ENCODE measurements around the gene TNFRSF1A. TPM values are rescaled to one million over a fixed set of nuclear protein-coding genes. Genes with fewer than 3 reads are reported as not detected.

Gene TNFRSF1A
- polyA plus RNA-seq, 2 of the 4 experiments (the other 2 are of a cell fraction) = 416 to 460 TPM

DNA sequence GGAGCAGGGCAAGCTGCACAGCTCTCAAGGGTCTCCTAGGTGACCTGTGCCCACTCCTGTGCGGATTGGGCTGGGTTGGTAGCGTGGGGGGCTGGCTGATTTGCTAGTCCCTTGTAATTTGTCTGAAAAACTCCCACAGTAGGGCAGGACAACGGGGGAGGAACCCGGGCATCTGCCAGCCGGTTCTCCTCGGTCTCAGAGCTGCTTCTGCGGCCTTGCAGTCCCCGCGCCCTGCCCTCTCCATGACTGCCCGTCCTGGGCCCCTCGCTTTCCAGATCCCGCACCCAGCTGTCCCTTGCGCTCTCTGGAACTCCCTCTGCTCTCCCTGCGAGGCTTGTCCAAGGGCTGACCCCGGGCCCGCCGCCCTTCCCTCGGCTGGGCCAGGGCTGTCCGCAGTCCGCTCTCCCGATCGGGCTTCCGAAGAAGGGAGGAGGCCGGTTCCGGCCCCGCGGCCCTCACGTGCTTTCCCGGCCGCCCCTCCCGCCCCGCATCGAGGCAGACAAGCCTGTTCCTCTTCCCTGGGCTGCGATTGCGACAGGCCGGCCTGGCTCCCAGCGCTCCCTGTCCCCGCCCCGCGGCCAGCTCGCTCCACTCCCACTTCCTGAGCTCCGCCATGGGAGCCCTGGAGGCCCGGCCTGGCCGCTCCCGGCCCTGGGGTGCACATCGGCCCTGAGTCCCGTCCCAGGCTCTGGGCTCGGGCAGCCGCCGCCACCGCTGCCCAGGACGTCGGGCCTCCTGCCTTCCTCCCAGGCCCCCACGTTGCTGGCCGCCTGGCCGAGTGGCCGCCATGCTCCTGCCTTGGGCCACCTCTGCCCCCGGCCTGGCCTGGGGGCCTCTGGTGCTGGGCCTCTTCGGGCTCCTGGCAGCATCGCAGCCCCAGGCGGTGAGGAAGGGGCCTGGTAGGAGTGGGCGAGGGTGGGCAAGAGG lies 42.0 kb upstream of the TNFRSF1A start, which contains the start of gene LTBR:
LTBR (plus strand) TSS at position 591 of the 927 bp plus-strand sequence; CDS start at position 788, 197 bp downstream.
- Histone ChIP-seq H3K4me2 (peak within 1 kb of the TSS; percentile 98), H3K9me3 (no peaks in the 10 kb centered on the region), H3K4me3 (peak within 1 kb of the TSS; percentile 83), H3K27ac (peak within 1 kb of the TSS; percentile 99 to 100), H3K4me1 (peaks cover 42% of the 10 kb centered on the region)
- WGBS (ENCODE audit: missing lambda C conversion rate) = 3% methylated on average over 48 of the region's 62 CpGs
- no peak for FAIRE-seq
- ChIA-PET CTCF (interaction anchor here (0.6 to 7.0 kb wide), 14 partner anchors 9 to 82 kb away, joined by 3 to 51 read pairs (median 5); partner anchors contain the start of gene SCNN1A), POLR2A (interaction anchor here (0.8 to 2.9 kb wide), 15 partner anchors 9 to 148 kb away, joined by 3 to 38 read pairs (median 6); partner anchors contain the start of genes SCNN1A, TNFRSF1A and VAMP1)
- ATAC-seq = peak; percentile 94 to 96
- DNase-seq (ENCODE audit: low read depth in 1 of 2, low spot score in 1 of 2) = peak; percentile 83 to 91
- TF ChIP-seq ELK1 (IDR thresholded peaks at IDR 0.05; ENCODE audit: low read depth, low read length) (no peak), CHD4 (IDR thresholded peaks at IDR 0.05; ENCODE audit: borderline replicate concordance) (no peak), RNF2 (IDR thresholded peaks at IDR 0.05; ENCODE audit: borderline replicate concordance, low read depth) (no peak), JUNB (IDR thresholded peaks at IDR 0.05) (no peak), BCL3 (IDR thresholded peaks at IDR 0.05) (peak; percentile 80), NPAS2 (CRISPR knock-in tag; IDR thresholded peaks at IDR 0.05; ENCODE audit: borderline replicate concordance) (0 out of 2 replicates have a peak, but pooled peaks have one; percentile 9), KDM1A (IDR thresholded peaks at IDR 0.05; ENCODE audit: low read depth) (no peak), REST (IDR thresholded peaks at IDR 0.05) (no peak), RARB (CRISPR knock-in tag; IDR thresholded peaks at IDR 0.05) (no peak), RFX5 (IDR thresholded peaks at IDR 0.05) (no peak), JUN (IDR thresholded peaks at IDR 0.05) (peak; percentile 32 to 95; a peak in 4 of 5 replicates), HOXB5 (CRISPR knock-in tag; IDR thresholded peaks at IDR 0.05) (0 out of 2 replicates have a peak, but pooled peaks have one; percentile 37), E2F6 (IDR thresholded peaks at IDR 0.05; ENCODE audit: borderline replicate concordance, low read depth) (peak; percentile 93), EP300 (IDR thresholded peaks at IDR 0.05) (no peak), FOSL2 (IDR thresholded peaks at IDR 0.05) (no peak), FOSL2 (CRISPR knock-in tag; IDR thresholded peaks at IDR 0.05) (no peak), USF2 (IDR thresholded peaks at IDR 0.05) (peak; percentile 75), POLR2A (IDR thresholded peaks at IDR 0.05; ENCODE audit: low read length) (peak; percentile 66), POLR2AphosphoS2 (conservative IDR thresholded peaks at IDR 0.05; ENCODE audit: low read length) (no peak), SREBF2 (IDR thresholded peaks at IDR 0.05) (no peak)
- TF ChIP-seq, protein P1, sequence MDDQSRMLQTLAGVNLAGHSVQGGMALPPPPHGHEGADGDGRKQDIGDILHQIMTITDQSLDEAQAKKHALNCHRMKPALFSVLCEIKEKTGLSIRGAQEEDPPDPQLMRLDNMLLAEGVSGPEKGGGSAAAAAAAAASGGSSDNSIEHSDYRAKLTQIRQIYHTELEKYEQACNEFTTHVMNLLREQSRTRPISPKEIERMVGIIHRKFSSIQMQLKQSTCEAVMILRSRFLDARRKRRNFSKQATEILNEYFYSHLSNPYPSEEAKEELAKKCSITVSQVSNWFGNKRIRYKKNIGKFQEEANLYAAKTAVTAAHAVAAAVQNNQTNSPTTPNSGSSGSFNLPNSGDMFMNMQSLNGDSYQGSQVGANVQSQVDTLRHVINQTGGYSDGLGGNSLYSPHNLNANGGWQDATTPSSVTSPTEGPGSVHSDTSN (IDR thresholded peaks at IDR 0.05) = no peak
- TF ChIP-seq, protein P2, sequence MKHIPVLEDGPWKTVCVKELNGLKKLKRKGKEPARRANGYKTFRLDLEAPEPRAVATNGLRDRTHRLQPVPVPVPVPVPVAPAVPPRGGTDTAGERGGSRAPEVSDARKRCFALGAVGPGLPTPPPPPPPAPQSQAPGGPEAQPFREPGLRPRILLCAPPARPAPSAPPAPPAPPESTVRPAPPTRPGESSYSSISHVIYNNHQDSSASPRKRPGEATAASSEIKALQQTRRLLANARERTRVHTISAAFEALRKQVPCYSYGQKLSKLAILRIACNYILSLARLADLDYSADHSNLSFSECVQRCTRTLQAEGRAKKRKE (CRISPR knock-in tag; IDR thresholded peaks at IDR 0.05; ENCODE audit: low read depth) = peak; percentile 54
- TF ChIP-seq, protein P3, sequence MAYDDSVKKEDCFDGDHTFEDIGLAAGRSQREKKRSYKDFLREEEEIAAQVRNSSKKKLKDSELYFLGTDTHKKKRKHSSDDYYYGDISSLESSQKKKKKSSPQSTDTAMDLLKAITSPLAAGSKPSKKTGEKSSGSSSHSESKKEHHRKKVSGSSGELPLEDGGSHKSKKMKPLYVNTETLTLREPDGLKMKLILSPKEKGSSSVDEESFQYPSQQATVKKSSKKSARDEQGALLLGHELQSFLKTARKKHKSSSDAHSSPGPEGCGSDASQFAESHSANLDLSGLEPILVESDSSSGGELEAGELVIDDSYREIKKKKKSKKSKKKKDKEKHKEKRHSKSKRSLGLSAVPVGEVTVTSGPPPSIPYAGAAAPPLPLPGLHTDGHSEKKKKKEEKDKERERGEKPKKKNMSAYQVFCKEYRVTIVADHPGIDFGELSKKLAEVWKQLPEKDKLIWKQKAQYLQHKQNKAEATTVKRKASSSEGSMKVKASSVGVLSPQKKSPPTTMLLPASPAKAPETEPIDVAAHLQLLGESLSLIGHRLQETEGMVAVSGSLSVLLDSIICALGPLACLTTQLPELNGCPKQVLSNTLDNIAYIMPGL (CRISPR knock-in tag; IDR thresholded peaks at IDR 0.05; ENCODE audit: borderline replicate concordance) = no peak
- TF ChIP-seq, protein P4, sequence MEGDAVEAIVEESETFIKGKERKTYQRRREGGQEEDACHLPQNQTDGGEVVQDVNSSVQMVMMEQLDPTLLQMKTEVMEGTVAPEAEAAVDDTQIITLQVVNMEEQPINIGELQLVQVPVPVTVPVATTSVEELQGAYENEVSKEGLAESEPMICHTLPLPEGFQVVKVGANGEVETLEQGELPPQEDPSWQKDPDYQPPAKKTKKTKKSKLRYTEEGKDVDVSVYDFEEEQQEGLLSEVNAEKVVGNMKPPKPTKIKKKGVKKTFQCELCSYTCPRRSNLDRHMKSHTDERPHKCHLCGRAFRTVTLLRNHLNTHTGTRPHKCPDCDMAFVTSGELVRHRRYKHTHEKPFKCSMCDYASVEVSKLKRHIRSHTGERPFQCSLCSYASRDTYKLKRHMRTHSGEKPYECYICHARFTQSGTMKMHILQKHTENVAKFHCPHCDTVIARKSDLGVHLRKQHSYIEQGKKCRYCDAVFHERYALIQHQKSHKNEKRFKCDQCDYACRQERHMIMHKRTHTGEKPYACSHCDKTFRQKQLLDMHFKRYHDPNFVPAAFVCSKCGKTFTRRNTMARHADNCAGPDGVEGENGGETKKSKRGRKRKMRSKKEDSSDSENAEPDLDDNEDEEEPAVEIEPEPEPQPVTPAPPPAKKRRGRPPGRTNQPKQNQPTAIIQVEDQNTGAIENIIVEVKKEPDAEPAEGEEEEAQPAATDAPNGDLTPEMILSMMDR (IDR thresholded peaks at IDR 0.05) = no peak
